ENCODE data around the gene RDH13. TPM values are rescaled to one million over a fixed set of nuclear protein-coding genes. Genes with fewer than 3 reads are reported as not detected.
"Not testable (repeated sequence)": the region's sequence is repeated elsewhere in the genome, so short reads cannot be mapped to it uniquely, and the experiment has no call there.

Gene RDH13
- total RNA-seq, 2 experiments from 2014 or later, result 21.7 to 24.0 TPM

GRCh38 chr19:55047951-55048350 lies 15.0 kb downstream of the RDH13 start:
- DNase-seq, result no peak
- Mint-ChIP-seq H3K4me1 (peaks cover 3% of the 10 kb centered on the region), H3K9me3 (no peaks in the 10 kb centered on the region), H3K27me3 (no peaks in the 10 kb centered on the region), H3K4me3 (no peak overlapping the region), H3K36me3 (peaks cover 43% of the 10 kb centered on the region), H3K27ac (no peak overlapping the region)

GRCh38 chr19:55046975-55047622 lies 15.8 kb downstream of the RDH13 start:
- Mint-ChIP-seq H3K9me3 (no peaks in the 10 kb centered on the region), H3K4me3 (no peak overlapping the region), H3K36me3 (peaks cover 44% of the 10 kb centered on the region), H3K4me1 (peaks cover 12% of the 10 kb centered on the region), H3K27me3 (no peaks in the 10 kb centered on the region), H3K27ac (no peak overlapping the region)
- DNase-seq, result no peak

DNA sequence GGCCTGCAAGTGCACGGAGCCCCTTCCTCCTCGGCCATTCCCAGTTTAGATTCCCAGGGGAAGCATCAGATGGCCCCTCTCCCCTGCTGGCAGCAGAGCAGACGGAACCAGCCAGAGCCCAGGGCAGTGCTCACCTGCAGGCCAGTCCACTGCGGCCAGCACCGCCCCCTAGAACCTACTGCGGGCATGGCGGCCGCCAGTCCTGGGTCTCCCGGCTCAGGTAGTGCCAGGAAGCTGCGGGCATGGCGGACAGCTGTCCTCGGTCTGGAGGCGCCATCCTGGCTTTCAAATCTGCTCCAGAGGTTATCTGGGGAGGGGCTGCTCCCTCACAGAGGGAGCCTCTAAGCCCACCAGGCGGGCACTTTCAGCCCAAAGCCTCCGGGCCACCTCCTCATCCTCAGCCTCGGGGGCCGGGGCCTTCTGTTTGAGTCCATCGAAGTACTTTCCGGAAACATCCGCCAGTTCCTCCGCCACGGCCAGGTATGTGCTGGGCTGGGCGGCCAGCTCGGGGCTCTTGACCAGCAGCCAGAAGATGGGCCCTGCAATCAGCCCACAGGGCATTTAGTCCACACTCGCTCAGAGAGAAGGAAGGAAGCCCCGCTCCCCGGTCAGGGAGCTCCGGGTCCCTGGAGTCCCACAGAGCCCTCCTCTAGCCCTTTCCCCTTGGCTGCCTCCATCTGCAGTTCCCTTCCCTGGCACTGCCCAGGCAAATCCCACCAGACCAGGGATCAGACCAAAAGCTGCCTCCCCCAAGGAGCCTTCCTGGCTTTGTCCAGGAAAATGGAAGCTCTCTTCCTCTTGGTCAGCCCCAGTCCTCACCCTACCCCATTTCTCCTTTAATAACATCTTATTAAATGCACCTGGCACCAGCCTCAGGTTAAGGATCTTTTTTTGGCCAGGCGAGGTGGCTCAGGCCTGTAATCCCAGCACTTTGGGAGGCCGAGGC lies 17.9 kb downstream of the RDH13 start:
- Mint-ChIP-seq H3K4me1 (peaks cover 22% of the 10 kb centered on the region), H3K27me3 (no peaks in the 10 kb centered on the region), H3K27ac (peak overlapping the region; percentile 16), H3K4me3 (no peak overlapping the region), H3K36me3 (peaks cover 44% of the 10 kb centered on the region), H3K9me3 (no peaks in the 10 kb centered on the region)
- DNase-seq, result no peak

GRCh38 chr19:55044286-55044685 lies 18.7 kb downstream of the RDH13 start:
- Mint-ChIP-seq H3K36me3 (peaks cover 49% of the 10 kb centered on the region), H3K27ac (no peak overlapping the region), H3K4me1 (peaks cover 22% of the 10 kb centered on the region), H3K9me3 (no peaks in the 10 kb centered on the region), H3K4me3 (no peak overlapping the region), H3K27me3 (no peaks in the 10 kb centered on the region)
- DNase-seq, result no peak

GRCh38 chr19:55042688-55043087 lies 20.3 kb downstream of the RDH13 start:
- no peaks in the 10 kb centered on the region for H3K9me3 Mint-ChIP-seq
- H3K27me3 Mint-ChIP-seq, result no peaks in the 10 kb centered on the region
- peak overlapping the region; percentile 88 for H3K27ac Mint-ChIP-seq
- peaks cover 25% of the 10 kb centered on the region for H3K4me1 Mint-ChIP-seq
- DNase-seq, result no peak
- H3K36me3 Mint-ChIP-seq, result peaks cover 48% of the 10 kb centered on the region
- peak overlapping the region; percentile 56 for H3K4me3 Mint-ChIP-seq

GRCh38 chr19:55042344-55042678 lies 20.6 kb downstream of the RDH13 start:
- Mint-ChIP-seq H3K9me3 (no peaks in the 10 kb centered on the region), H3K36me3 (peaks cover 48% of the 10 kb centered on the region), H3K27ac (peak overlapping the region; percentile 88), H3K27me3 (no peaks in the 10 kb centered on the region), H3K4me3 (peak overlapping the region; percentile 56), H3K4me1 (peaks cover 25% of the 10 kb centered on the region)
- DNase-seq, result no peak

DNA sequence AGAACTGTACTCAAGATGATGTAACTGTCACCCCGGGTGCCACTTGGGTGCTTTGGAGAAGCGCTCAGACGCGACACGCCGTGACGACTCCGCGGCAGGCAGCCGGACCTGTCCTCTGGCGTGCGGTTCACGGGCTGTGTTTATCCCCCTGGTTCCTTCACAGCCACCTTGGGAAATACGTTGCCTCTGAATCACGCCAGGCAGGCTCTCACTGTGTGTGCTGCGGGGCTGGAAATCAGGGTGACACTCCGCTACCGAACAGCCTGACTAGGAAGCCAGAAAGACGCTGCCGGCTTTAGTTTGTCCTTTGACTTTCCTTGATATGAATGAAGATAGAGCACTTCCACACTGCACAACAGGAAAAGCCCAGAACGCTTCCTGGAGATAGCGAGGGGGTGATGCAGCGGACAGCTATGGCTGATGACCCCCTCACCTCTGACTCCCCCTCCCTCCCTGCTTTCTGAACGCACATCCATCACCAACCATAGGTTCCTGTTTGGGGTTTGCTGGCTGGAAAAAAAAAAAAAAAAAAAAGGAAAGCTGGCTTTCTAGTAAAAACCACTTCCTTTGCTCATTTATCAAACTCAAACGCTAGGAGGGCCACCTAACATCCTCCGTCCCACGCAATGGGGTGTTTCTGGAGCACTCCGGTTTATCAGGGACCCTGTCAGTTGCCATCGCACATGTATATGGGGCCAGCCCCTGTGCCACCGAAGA lies 21.2 kb downstream of the RDH13 start:
- H3K4me1 Mint-ChIP-seq, result peaks cover 27% of the 10 kb centered on the region
- H3K36me3 Mint-ChIP-seq, result peaks cover 48% of the 10 kb centered on the region
- H3K27ac Mint-ChIP-seq, result peak overlapping the region; percentile 88
- no peaks in the 10 kb centered on the region for H3K27me3 Mint-ChIP-seq
- H3K9me3 Mint-ChIP-seq, result no peaks in the 10 kb centered on the region
- H3K4me3 Mint-ChIP-seq, result peak overlapping the region; percentile 56
- DNase-seq, result peak; percentile 68

DNA sequence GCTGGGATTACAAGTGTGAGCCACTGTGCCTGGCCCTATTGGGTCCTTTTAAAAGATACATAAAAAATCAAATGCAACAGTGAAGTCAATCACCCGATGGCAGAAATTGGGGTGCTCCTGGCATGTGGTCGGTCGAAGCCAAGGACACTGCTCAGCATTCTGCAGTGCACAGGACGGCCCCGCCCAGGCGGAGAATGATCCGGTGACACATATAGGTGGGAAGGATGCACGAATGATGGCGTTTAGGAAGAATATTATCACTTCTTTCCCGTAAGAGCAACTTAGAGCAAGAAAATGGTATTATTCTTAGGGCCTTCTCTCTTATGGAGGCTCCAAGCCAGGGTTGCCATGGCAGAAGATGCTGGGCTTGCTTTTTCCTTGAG lies 21.7 kb downstream of the RDH13 start:
- no peaks in the 10 kb centered on the region for H3K27me3 Mint-ChIP-seq
- H3K36me3 Mint-ChIP-seq, result peaks cover 44% of the 10 kb centered on the region
- no peak for DNase-seq
- peak overlapping the region; percentile 88 for H3K27ac Mint-ChIP-seq
- peak overlapping the region; percentile 56 for H3K4me3 Mint-ChIP-seq
- peaks cover 27% of the 10 kb centered on the region for H3K4me1 Mint-ChIP-seq
- no peaks in the 10 kb centered on the region for H3K9me3 Mint-ChIP-seq

DNA sequence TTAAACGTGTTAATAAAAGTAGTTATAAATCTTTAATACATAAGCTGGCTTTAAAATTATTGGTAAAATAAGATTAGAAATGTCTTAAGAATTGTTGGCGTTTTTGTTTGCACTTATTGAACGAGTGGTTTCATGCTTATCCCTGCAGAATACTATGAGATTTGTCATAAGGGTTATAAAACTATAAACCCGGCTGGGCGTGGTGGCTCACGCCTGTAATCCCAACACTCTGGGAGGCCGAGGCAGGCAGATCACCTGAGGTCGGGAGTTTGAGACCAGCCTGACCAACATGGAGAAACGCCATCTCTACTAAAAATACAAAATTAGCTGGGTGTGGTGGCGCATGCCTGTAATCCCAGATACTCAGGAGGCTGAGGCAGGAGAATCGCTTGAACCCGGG lies 22.3 kb downstream of the RDH13 start:
- Mint-ChIP-seq H3K36me3 (peaks cover 44% of the 10 kb centered on the region), H3K4me1 (peaks cover 27% of the 10 kb centered on the region)
- not testable (repeated sequence) for H3K27ac Mint-ChIP-seq, H3K9me3 Mint-ChIP-seq, H3K27me3 Mint-ChIP-seq, H3K4me3 Mint-ChIP-seq, DNase-seq

GRCh38 chr19:55037603-55038002 lies 25.3 kb downstream of the RDH13 start:
- not testable (repeated sequence) for H3K27me3 Mint-ChIP-seq, DNase-seq, H3K27ac Mint-ChIP-seq, H3K4me3 Mint-ChIP-seq, H3K9me3 Mint-ChIP-seq
- peaks cover 20% of the 10 kb centered on the region for H3K4me1 Mint-ChIP-seq
- H3K36me3 Mint-ChIP-seq, result peaks cover 21% of the 10 kb centered on the region

DNA sequence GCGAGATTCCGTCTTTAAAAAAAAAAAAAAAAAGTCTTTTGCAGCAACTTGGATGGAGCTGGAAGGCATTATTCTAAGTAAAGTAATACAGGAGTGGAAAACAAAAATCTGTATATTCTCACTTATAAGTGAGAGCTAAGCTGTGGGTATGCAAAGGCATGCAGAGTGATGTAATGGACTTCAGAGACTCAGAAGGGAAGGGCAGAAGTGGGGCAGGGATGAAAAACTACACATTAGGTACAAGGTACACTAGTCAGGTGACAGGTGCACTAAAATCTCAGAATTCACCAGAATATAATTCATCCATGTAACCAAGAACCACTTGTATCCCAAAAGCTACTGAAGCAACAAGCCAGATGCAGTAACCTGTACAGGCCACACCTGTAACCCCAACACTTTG lies 26.9 kb downstream of the RDH13 start:
- H3K36me3 Mint-ChIP-seq, result peaks cover 13% of the 10 kb centered on the region
- H3K9me3 Mint-ChIP-seq, result no peaks in the 10 kb centered on the region

DNA sequence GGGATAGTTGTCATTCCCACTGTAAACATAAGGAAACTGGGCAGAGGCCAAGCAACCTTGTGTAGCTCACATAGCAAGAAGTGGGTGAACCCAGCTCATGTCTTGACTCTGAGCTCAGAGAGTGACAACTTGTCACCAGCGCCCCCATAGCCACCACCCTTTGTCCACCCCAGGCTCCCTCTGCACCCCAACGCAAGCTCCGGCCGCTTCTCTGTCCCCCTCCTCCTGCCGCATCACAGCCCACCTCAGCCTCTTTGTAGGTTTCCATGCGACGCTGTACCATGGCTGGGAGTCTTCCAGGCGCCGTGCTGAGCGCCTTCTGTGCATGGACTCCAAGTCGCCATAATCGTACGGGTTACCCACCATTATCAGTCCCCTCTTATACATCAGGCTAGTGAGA lies 28.2 kb downstream of the RDH13 start:
- no peak overlapping the region for H3K27ac Mint-ChIP-seq
- no peaks in the 10 kb centered on the region for H3K27me3 Mint-ChIP-seq
- H3K9me3 Mint-ChIP-seq, result no peaks in the 10 kb centered on the region
- H3K36me3 Mint-ChIP-seq, result peaks cover 10% of the 10 kb centered on the region
- no peak for DNase-seq
- no peak overlapping the region for H3K4me3 Mint-ChIP-seq
- H3K4me1 Mint-ChIP-seq, result peaks cover 5% of the 10 kb centered on the region

More for the DNA sequence above, 26.9 kb downstream of the RDH13 start:
- no peaks in the 10 kb centered on the region for H3K27me3 Mint-ChIP-seq
- peaks cover 6% of the 10 kb centered on the region for H3K4me1 Mint-ChIP-seq
- no peak for DNase-seq
- no peak overlapping the region for H3K27ac Mint-ChIP-seq
- no peak overlapping the region for H3K4me3 Mint-ChIP-seq

DNA sequence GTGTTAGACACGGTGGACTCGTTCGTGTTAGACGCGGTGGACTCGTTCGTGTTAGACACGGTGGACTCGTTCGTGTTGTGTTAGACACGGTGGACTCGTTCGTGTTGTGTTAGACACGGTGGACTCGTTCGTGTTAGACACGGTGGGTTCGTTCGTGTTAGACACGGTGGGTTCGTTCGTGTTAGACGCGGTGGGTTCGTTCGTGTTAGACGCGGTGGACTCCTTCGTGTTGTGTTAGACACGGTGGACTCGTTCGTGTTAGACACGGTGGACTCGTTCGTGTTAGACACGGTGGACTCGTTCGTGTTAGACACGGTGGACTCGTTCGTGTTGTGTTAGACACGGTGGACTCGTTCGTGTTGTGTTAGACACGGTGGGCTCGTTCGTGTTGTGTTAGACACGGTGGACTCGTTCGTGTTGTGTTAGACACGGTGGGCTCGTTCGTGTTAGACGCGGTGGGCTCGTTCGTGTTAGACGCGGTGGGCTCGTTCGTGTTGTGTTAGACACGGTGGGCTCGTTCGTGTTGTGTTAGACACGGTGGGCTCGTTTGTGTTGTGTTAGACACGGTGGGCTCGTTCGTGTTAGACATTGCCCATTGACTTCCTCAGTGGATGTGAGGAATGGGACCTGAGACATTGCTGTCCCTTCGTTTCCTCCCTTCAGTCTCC lies 29.8 kb downstream of the RDH13 start:
- not testable (repeated sequence) for H3K36me3 Mint-ChIP-seq

GRCh38 chr19:55032170-55032800 lies 30.7 kb downstream of the RDH13 start:
- Mint-ChIP-seq H3K4me1 (peaks cover 4% of the 10 kb centered on the region), H3K36me3 (peaks cover 9% of the 10 kb centered on the region), H3K27me3 (no peaks in the 10 kb centered on the region), H3K4me3 (no peak overlapping the region), H3K9me3 (no peaks in the 10 kb centered on the region), H3K27ac (no peak overlapping the region)
- DNase-seq, result no peak

More for the DNA sequence above, 29.8 kb downstream of the RDH13 start:
- H3K4me3 Mint-ChIP-seq, H3K27me3 Mint-ChIP-seq, H3K9me3 Mint-ChIP-seq, DNase-seq, H3K4me1 Mint-ChIP-seq, H3K27ac Mint-ChIP-seq: not testable (repeated sequence)
